HG03064 (cell line): ENCODE measurements around the gene TRIM33.
A peak's percentile ranks its signal among the peaks of the same experiment; 100 is the strongest.
"Not testable (repeated sequence)": the region's sequence is repeated elsewhere in the genome, so short reads cannot be mapped to it uniquely, and the experiment has no call there.

Source experiments
- ATAC-seq: cut with Tn5 transposase; IDR thresholded peaks from one replicate; pipeline ENCODE4 v1.9.1; 2021; ENCODE audit warnings: low read depth; ENCODE audit not compliant: unreplicated experiment

Gene TRIM33

GRCh38 chr1:114512595-114513280 is 1.7 kb upstream of the TRIM33 start:
- ATAC-seq = no peak

GRCh38 chr1:114510274-114511031 is 550 bp downstream of the TRIM33 start:
- ATAC-seq = peak; percentile 56

GRCh38 chr1:114509596-114510273 is 1.3 kb downstream of the TRIM33 start:
- no peak for ATAC-seq

- ATAC-seq = no peak
These were observed 2.6 kb downstream of the TRIM33 start for GRCh38 chr1:114508386-114508898.

- ATAC-seq = no peak
These were observed 3.5 kb downstream of the TRIM33 start for GRCh38 chr1:114507513-114507912.

GRCh38 chr1:114505148-114505561 is 5.8 kb downstream of the TRIM33 start:
- no peak for ATAC-seq

- ATAC-seq = no peak
These were observed 7.0 kb downstream of the TRIM33 start for GRCh38 chr1:114503916-114504422.

- ATAC-seq = no peak
These were observed 8.9 kb downstream of the TRIM33 start for GRCh38 chr1:114502080-114502479.

GRCh38 chr1:114499478-114499877 is 11.5 kb downstream of the TRIM33 start:
- no peak for ATAC-seq

- no peak for ATAC-seq
These were observed 14.9 kb downstream of the TRIM33 start for GRCh38 chr1:114496089-114496488.

GRCh38 chr1:114495486-114495885 is 15.5 kb downstream of the TRIM33 start:
- no peak for ATAC-seq

- ATAC-seq = no peak
These were observed 18.0 kb downstream of the TRIM33 start for GRCh38 chr1:114492978-114493377.

GRCh38 chr1:114490274-114490693 is 20.7 kb downstream of the TRIM33 start:
- ATAC-seq = no peak

GRCh38 chr1:114488739-114489138 is 22.3 kb downstream of the TRIM33 start:
- ATAC-seq = no peak

GRCh38 chr1:114485286-114485685 is 25.7 kb downstream of the TRIM33 start:
- ATAC-seq = no peak

- peak; percentile 67 for ATAC-seq
These were observed 28.4 kb downstream of the TRIM33 start for GRCh38 chr1:114482585-114482984.

- not testable (repeated sequence) for ATAC-seq
These were observed 31.4 kb downstream of the TRIM33 start for GRCh38 chr1:114479636-114480035.

GRCh38 chr1:114479134-114479533 is 31.9 kb downstream of the TRIM33 start:
- ATAC-seq = no peak

GRCh38 chr1:114473796-114474195 is 37.2 kb downstream of the TRIM33 start:
- ATAC-seq = no peak

GRCh38 chr1:114472408-114472807 is 38.6 kb downstream of the TRIM33 start:
- ATAC-seq = no peak

GRCh38 chr1:114470681-114471080 is 40.3 kb downstream of the TRIM33 start:
- no peak for ATAC-seq
